Testis (tissue), 3 donors: ENCODE results near the gene SLC44A5. TPM values are rescaled to one million over a fixed set of nuclear protein-coding genes. Genes with fewer than 3 reads are reported as not detected.

Source experiments
- DNase-seq: peaks from one replicate; pipeline ENCODE4 v3.0.0-alpha.2; 2019
- H3K27ac ChIP-seq, 2 donors: fragments of 200-600 bp; sonication (generic); one replicate each; pipeline ENCODE4 v1.5.1; 2019
- H3K27me3 ChIP-seq: fragments of 200-600 bp; sonication (generic); one replicate; pipeline ENCODE4 v1.5.1; 2019
- H3K36me3 ChIP-seq: fragments of 200-600 bp; sonication (generic); one replicate; pipeline ENCODE4 v1.5.1; 2017; ENCODE audit warnings: low read depth; ENCODE audit errors: missing control alignments
- H3K4me1 ChIP-seq: fragments of 200-600 bp; sonication (generic); one replicate; pipeline ENCODE4 v1.5.1; 2019
- H3K4me3 ChIP-seq, 2 donors: fragments of 200-600 bp; sonication (generic); one replicate each; pipeline ENCODE4 v1.5.1; 2017 to 2019
- H3K9me3 ChIP-seq: fragments of 200-600 bp; sonication (generic); one replicate; pipeline ENCODE4 v1.5.1; 2017
- POLR2A ChIP-seq: fragments of 450-650 bp; IDR thresholded peaks from one replicate; pipeline ENCODE4 v1.6.1; 2017; ENCODE audit warnings: antibody characterized with exemption, mild to moderate bottlenecking, moderate library complexity
- WGBS, 2 donors: methylation state at CpG; one replicate each; pipeline ENCODE4 v1.1.5; 2018; 5-methylcytosine and 5-hydroxymethylcytosine counted together
- intact Hi-C: fragments of 100-400 bp; cut with DNase I; formaldehyde crosslinking; loops from one replicate; pipeline ENCODE4 v1.15.1; 2023; ENCODE audit warnings: low total_unique reads
- polyA plus RNA-seq: library from polyadenylated mRNA; stranded (reverse); fragments of 350-450 nt; fragmentation: Illumina TruSeq; extraction: RNeasy Lipid Tissue Mini Kit (QIAGEN cat#74804); gene quantifications from one replicate; pipeline ENCODE4 v1.2.3, GENCODE V29; 2014; ENCODE audit warnings: low read depth, low replicate concordance; ENCODE audit not compliant: insufficient read depth
- total RNA-seq, 2 donors: library from RNA; depleted of rRNA; stranded (reverse); fragments of >200 nt; gene quantifications; one replicate each; pipeline ENCODE4 v1.2.3, GENCODE V29; 2016
- TF ChIP-seq, protein P1 (sequence below), 3 experiments: fragments of 450-650 bp in 2 of 3; fragments of 200-600 bp in 1 of 3; sonication (generic) in 1 of 3; IDR thresholded peaks; one replicate each; pipeline ENCODE4 v1.5.1; 2016 to 2019; ENCODE audit warnings: antibody characterized with exemption in 3 of 3, mild to moderate bottlenecking in 2 of 3, moderate library complexity in 1 of 3

SLC44A5 gene
- total and polyA plus RNA-seq, 3 donors from 2014 or later: 4.9 to 10.6 (median 4.9) TPM

DNA sequence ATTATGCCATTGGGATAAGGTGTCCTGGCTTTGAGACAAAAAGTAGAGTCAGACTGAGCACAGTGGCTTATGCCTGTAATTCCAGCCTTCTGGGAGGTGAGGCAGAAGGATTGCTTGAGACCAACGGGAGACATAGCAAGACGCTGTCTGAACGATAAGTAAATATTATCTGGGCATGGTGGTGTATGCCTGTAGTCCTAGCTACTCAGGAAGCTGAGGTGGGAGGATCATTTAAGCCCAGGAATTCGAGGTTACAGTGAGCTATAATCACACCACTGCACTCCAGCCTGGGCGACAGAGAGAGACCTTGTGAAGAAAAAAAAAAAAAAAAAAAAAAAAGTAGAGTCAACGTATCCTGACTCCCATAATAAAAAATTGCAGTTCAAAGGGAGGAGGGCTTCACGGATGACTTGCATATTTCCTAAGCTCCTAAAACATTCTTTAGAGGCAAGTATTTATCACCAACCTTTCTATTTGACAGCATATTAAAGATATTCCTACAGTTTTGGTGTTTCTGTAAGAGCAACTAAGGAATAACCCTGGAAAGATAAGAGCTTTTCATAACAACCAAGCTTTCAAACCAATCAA lies 141.2 kb downstream of the SLC44A5 start:
- Histone ChIP-seq H3K36me3 (no peaks in the 10 kb centered on the region), H3K27ac (no peak overlapping the region), H3K4me1 (no peaks in the 10 kb centered on the region), H3K27me3 (no peaks in the 10 kb centered on the region), H3K9me3 (no peaks in the 10 kb centered on the region), H3K4me3 (no peak overlapping the region)
- TF ChIP-seq, protein P1, sequence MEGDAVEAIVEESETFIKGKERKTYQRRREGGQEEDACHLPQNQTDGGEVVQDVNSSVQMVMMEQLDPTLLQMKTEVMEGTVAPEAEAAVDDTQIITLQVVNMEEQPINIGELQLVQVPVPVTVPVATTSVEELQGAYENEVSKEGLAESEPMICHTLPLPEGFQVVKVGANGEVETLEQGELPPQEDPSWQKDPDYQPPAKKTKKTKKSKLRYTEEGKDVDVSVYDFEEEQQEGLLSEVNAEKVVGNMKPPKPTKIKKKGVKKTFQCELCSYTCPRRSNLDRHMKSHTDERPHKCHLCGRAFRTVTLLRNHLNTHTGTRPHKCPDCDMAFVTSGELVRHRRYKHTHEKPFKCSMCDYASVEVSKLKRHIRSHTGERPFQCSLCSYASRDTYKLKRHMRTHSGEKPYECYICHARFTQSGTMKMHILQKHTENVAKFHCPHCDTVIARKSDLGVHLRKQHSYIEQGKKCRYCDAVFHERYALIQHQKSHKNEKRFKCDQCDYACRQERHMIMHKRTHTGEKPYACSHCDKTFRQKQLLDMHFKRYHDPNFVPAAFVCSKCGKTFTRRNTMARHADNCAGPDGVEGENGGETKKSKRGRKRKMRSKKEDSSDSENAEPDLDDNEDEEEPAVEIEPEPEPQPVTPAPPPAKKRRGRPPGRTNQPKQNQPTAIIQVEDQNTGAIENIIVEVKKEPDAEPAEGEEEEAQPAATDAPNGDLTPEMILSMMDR (IDR thresholded peaks at IDR 0.05): no peak
- DNase-seq: no peak
- 24 to 25% methylated on average over 7 of the region's 7 CpGs for WGBS, 2 donors
- intact Hi-C loops: no loop called here

DNA sequence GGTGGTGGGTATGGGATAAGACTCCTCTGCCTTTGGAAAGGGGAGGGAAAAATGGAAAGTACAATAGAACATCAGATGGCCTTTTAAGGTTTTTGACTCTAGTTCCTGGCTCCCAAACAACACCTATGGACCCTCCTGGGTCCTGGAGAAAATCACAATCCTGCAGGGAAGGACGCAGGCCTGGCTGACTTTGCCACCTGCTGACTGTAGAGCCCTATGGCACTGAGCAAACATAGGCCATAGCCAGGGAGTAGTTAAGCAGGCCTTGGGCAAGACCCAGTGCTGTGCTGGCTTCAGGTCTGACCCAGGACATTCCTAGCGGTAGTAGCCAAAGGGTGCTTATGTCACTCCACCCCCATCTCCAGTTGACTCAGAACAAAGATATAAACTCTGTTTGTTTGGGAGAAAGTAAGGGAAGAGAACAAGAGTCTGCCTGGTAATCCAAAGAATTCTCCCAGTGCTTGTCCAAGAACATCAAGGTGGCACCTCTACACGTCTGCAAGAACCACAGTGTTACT lies 149.0 kb downstream of the SLC44A5 start:
- Histone ChIP-seq H3K4me1 (no peaks in the 10 kb centered on the region), H3K4me3 (no peak overlapping the region), H3K27ac (no peak overlapping the region), H3K9me3 (no peaks in the 10 kb centered on the region), H3K27me3 (no peaks in the 10 kb centered on the region), H3K36me3 (no peaks in the 10 kb centered on the region)
- DNase-seq: no peak
- intact Hi-C loops: no loop called here
- TF ChIP-seq, protein P1 (IDR thresholded peaks at IDR 0.05): no peak
- no peak for TF ChIP-seq POLR2A
- WGBS, 2 donors: 90 to 92% methylated on average over 3 of the region's 3 CpGs

DNA sequence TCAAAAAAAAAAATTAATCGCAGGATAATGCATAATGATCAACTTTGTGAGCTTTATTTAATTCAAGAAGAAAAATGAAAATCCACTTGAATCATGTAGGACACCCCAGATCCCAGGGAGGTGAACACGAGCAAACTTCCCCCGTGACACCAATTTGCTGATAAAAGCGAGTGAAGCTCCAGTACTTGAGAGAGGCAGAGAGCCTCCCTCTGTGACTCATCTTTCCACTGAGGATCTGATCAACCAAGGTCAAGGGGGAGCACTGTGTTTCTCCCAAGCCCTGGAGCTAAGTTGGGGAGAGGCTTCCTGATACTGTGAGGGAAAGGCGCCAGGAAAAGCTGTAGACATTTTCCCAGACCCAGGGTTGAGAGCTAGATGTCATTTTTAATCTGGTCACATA lies 160.9 kb downstream of the SLC44A5 start:
- intact Hi-C loops: no loop called here
- H3K9me3 ChIP-seq: no peaks in the 10 kb centered on the region
- no peaks in the 10 kb centered on the region for H3K4me1 ChIP-seq
- H3K36me3 ChIP-seq: no peaks in the 10 kb centered on the region
- no peak overlapping the region for H3K27ac ChIP-seq
- DNase-seq: no peak
- WGBS, 2 donors: 82 to 87% methylated on average over 5 of the region's 5 CpGs
- TF ChIP-seq, protein P1 (IDR thresholded peaks at IDR 0.05): no peak
- no peak for TF ChIP-seq POLR2A
- no peak overlapping the region for H3K4me3 ChIP-seq
- no peaks in the 10 kb centered on the region for H3K27me3 ChIP-seq

DNA sequence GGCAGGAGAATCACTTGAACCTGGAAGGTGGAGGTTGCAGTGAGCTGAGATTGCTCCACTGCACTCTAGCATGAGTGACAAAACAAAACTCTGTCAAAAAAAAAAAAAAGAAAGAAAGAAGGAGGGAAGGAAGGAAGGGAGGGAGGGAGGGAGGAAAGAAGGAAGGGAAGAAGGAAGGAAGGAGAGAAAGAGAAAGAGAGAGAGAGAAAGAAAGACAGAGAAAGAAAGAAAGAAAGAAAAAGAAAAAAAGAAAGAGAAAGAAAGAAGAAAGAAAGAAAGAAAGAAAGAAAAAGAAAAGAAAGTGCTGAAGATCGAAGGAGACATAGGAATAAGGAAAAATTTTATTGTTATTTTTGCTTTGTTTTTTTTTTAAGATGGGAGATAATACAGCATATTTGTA lies 166.7 kb downstream of the SLC44A5 start:
- Histone ChIP-seq H3K4me3 (no peak overlapping the region), H3K27me3 (no peaks in the 10 kb centered on the region), H3K36me3 (no peaks in the 10 kb centered on the region), H3K27ac (no peak overlapping the region), H3K9me3 (no peaks in the 10 kb centered on the region), H3K4me1 (no peaks in the 10 kb centered on the region)
- 86 to 91% methylated on average over 1 of the region's 1 CpG for WGBS, 2 donors
- intact Hi-C loops: no loop called here
- TF ChIP-seq, protein P1 (IDR thresholded peaks at IDR 0.05): no peak
- no peak for TF ChIP-seq POLR2A
- no peak for DNase-seq

DNA sequence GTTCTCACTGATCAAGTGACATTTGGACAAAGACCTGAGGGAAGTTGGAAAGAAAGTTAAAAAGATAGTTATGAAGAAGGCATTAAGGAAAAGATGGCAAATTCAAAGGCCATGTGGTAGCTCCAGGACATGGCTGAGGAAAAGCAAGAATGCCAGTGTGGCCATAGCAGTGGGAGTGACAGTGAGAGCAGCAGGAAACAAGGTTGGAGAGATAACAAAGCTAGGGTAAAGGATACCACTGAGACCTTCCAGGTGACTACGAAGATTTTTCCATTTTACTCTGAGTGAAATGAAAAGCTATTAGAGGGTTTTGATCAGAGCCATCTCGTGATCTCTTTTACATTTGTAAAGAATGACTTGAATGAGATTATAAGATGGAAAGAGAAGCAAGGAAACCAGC lies 170.6 kb downstream of the SLC44A5 start:
- Histone ChIP-seq H3K4me1 (no peaks in the 10 kb centered on the region), H3K27ac (no peak overlapping the region), H3K27me3 (no peaks in the 10 kb centered on the region), H3K4me3 (no peak overlapping the region), H3K36me3 (no peaks in the 10 kb centered on the region), H3K9me3 (no peaks in the 10 kb centered on the region)
- TF ChIP-seq, protein P1 (IDR thresholded peaks at IDR 0.05): no peak
- no peak for TF ChIP-seq POLR2A
- DNase-seq: no peak
- WGBS, 2 donors: 74 to 86% methylated on average over 2 of the region's 2 CpGs
- intact Hi-C loops: no loop called here
